ENCODE results near the gene DMAC2L.
"Not testable (repeated sequence)": the region's sequence is repeated elsewhere in the genome, so short reads cannot be mapped to it uniquely, and the experiment has no call there.

The DMAC2L gene

DNA sequence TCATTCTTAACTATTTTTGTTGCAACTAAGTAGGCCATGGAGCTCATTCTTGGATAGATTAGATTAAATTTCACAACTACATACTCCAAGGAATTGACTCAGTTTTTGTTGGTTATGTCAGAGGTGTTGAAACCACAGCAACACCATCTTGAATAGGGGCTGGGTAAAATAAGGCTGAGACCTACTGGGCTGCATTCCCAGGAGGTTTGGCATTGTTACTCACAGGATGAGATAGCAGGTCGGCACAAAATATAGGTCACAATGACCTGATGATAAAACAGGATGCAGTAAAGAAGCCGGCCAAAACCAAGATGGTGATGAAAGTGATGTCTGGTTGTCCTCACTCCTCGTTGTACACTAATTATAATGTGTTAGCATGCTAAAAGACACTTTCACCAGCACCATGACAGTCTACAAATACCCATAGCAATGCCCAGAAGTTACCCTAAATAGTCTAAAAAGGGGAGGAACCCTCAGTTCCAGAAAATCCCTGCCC, 20.9 kb downstream of the DMAC2L start:
- DNase-seq, result no peak

- DNase-seq, result no peak
Observed at GRCh38 chr14:50334211-50334610, 22.1 kb downstream of the DMAC2L start.

DNA sequence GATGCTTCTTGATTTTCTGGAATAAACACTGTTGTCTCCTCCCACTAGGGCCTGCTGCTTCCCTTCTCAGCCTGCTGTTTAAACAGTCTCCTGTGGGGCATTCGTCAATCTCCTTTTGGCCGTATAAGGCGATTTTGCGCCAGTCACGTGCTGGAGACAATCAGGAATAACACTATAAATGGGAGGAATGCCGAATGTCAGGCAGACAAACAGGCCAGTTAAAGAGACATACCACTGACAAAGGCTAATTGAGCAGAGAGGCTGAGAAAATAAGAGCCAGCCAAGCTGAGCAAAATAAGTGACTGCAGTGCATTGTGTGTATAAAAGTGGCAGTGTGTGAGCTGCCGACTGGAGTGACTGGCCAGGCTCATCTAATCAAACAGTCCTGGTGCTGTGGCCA, 23.3 kb downstream of the DMAC2L start:
- DNase-seq, result no peak

DNA sequence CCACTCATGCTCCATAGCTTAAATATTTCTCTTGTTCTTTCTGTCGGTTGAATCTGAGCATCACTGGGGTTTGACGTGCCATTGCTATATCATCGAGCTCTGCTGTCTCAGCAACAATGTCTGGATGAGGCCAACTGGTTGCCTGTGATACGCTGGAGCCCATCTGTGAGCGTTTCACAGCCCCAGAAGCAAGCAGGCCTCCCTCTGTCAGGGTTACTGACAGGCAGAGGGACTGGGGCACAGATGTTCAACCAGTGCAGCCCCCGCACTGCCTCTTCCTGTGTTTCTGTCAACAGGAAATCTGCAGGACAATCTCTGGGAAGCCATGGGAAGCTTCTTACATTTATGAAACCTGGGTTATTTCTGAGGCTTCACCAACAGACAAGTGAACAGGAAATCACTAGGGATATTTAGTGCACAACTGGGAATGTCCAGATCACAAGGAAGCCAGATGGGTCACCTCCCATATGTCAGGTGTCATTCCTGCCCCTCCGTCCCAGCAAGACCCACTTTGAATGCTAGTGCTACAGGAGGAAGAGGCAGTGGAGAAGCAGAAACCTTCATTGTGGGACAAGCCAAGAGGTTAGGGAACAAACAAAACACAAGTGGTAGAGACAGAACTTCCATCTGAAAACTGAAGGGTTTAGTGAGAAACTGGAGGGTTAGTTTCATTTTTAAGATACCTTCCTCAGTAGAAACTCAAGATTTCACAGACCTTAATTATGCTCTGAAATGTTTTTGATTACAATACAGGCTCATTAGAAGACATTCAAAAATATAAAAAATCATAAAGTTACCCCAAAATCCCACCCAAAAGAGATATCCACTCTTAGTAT, 24.1 kb downstream of the DMAC2L start:
- no peak for DNase-seq

GRCh38 chr14:50338587-50338986, 26.5 kb downstream of the DMAC2L start:
- no peak for DNase-seq

GRCh38 chr14:50339178-50339804, 27.2 kb downstream of the DMAC2L start:
- DNase-seq, result no peak

- DNase-seq, result no peak
Observed at GRCh38 chr14:50340045-50340444, 27.9 kb downstream of the DMAC2L start.

- no peak for DNase-seq
Observed at GRCh38 chr14:50340963-50341362, 28.8 kb downstream of the DMAC2L start.

DNA sequence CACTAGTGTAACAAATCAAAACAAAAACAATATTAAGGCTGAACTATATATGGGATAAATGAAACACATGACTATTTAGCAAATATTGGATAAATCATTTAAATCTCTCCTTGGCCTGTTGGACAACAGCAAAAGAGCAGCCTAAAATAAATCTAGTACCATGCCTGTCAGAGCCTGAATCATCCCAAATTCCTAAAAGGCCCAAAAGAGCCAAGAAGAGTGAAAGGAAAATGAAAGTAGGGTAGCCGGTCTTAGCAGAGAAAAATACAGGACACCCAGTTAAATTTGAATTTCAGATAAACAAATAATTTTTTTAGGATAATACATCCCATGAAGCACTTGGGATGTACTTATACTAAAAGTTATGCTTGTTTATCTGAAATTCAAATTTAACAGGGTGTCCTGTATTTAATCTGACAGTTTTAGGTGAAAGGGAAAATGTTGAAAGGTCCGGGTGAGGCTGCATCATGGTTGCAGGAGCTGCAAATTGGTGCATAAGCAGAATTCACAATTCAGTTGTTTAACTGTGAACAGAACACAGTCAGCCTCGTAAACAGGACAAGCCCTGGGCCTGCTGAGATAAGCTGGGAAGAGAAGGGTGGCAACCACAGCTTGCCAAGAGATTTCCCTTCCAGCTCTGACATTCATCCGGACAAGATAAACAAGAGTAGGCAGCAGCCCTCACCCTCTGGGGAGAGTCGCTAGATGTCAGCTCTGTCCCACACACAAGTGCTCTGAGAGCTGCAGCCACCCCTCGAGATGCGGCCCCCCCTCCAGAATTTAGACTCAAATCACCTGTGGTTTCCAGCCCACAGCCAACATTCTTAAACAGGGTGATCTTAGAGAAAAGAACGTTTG, 30.3 kb downstream of the DMAC2L start:
- peak; percentile 39 for DNase-seq

- no peak for DNase-seq
Observed at GRCh38 chr14:50343434-50343833, 31.3 kb downstream of the DMAC2L start.

DNA sequence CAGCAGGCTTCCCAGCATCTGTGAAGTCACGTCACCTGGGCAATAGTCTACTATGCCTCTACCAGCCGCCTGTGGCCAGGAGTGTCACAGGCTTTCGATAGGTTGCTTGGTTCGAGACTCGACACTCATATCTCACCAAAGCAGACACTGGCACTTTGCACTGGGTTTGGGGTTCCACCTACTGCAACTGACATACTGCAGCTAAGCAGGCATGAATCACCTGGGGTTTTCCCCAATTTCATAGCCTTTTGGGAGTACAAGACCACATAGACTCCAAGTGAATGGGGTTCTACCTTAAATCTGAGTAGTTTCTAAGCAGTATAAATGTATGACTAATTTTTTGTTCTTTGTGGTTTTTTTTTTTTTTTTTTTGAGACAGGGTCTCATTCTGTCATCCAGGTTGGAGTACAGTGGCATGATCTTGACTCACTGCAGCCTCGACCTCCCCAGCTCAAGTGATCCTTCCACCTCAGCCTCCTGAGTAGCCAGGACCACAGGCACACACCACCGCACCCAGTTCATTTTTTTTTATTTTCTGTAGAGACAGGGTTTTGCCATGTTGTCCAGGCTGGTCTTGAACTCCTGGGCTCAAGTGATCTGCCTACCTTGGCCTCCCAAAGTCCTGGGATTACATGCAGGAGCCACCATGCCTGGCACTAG, 32.1 kb downstream of the DMAC2L start:
- DNase-seq, result peak; percentile 92

DNA sequence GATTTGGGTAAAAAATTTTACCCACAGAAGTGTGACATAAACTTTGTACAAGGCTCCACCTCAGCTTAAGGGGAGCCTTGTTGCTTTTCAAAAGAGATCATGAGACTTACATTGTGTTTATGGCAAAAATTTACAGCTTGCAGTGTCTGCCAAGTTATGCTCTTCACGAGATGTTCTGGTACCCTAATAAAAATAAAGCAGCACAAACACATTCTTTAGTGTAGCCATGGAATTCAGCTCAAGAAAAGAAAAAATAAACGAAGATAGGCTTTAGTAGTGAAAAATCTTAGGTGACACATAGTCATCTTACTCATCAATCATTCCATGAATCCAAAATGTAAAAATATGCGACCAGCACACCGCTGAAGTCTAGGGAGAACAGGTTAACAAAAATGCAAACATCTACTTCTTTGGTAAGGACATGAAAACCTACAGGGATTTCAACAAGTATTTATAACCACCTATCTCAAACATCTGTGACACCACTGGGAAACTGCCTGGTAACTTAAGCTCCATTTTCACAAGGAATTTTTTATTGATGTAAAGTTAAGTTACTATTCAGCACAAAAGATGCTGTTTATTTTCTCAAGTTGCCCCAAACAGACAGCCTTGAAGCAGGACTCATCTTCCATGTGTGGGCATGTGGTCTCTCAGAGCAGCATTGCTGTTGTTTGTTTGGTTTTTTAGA, 32.9 kb downstream of the DMAC2L start:
- no peak for DNase-seq

- no peak for DNase-seq
Observed at GRCh38 chr14:50345846-50346422, 33.8 kb downstream of the DMAC2L start.

DNA sequence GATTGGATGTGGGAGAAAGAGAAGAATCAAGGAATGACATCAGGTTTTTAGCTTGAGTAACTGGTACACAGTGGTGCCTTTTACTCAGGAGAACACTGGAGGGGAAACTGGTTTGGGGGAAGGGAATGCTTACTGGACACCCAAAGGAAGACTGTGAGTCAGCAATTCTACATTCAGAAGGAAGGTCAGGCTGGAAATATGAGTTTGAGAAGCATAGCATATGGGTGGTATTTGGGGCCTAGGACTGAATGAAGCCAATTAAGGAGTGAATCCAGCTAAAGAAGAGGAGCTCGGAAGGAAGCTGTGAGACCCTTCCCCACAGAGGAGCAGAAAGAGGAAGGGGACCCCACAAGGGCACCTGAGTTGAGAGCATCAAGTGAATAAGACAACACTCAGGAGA, 35.4 kb downstream of the DMAC2L start:
- DNase-seq, result no peak

DNA sequence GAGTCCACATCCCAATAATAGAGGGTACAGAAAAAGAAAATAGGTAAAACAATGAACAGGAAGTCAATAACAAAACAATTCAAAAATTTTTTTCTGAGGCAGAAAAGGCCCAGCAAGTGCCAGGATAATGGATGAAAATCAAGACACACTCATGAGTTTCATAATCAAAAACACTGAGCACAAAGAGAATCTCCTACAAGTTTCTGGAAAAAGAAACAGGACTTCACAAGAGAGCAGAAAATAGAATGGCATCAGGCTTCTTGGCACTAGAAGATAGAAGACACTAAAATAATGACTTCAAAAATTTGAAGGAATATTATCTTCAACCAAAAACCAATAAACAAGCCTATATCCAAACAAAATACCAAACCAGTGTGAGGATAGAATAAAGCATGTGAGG, 36.8 kb downstream of the DMAC2L start:
- no peak for DNase-seq

DNA sequence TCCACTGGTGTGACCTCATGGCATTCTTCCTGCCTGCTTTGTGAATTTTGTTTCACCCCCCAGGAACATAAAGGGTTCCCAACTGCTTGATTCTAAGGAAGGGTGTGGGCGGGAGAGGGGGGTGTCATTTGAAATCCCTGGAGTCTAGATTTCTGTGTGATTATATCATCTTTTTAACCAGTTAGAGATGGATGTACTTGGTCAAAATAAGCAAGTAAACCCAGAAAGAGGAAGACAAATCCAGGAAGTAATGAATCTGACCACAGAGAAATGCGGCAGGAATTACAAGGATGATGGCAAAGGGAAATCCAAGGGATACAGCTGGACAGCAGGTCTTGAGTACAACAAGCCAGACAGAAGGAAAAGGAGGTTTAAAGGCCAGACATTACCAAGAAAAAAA, 38.9 kb downstream of the DMAC2L start:
- DNase-seq, result no peak

- DNase-seq, result no peak
Observed at GRCh38 chr14:50352584-50352983, 40.5 kb downstream of the DMAC2L start.

DNA sequence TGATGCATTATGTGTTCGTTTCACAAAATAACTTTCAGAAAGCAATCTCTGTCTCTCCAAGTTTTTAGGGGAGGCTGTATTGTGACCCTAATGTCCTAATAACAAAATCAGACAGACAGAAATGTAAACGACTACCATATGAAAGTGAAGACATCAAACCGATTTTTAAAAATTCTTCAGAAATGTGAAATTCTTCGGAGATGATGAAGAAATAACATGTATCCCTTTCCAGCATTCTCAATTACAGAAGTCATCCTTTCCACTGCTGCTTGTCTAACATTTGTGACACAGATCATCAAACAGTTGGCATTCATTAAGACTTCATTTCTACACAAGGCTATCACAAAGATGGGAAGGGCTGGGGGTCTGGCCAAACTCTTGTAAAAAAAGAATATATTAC, 41.0 kb downstream of the DMAC2L start:
- no peak for DNase-seq

- no peak for DNase-seq
Observed at GRCh38 chr14:50354527-50354926, 42.4 kb downstream of the DMAC2L start.

- DNase-seq, result no peak
Observed at GRCh38 chr14:50355692-50356091, 43.6 kb downstream of the DMAC2L start.

GRCh38 chr14:50356283-50356682, 44.2 kb downstream of the DMAC2L start:
- DNase-seq, result not testable (repeated sequence)

GRCh38 chr14:50357124-50357523, 45.0 kb downstream of the DMAC2L start:
- DNase-seq, result no peak

Data from activated CD4-positive, alpha-beta T cell treated with anti-CD3 and anti-CD28 coated beads, Interleukin-2, Interleukin-6, amounts not matched to agents 100 ng/mL and 50 ng/mL, durations not matched to agents 16 hours and 8 hours (primary cell).